GM19099 (cell line): ENCODE data around the gene CRIM1.

ENCODE experiments used
- POLR2A ChIP-seq: IDR thresholded peaks from 3 replicates; pipeline ENCODE4 v1.6.1; 2011; ENCODE audit warnings: low read depth; ENCODE audit not compliant: insufficient read length; ENCODE audit errors: extremely low read depth

CRIM1 gene

GRCh38 chr2:36513661-36514060, 158.1 kb downstream of the CRIM1 start:
- no peak for TF ChIP-seq POLR2A

- TF ChIP-seq POLR2A, result no peak
Measured at GRCh38 chr2:36515538-36515937, 160.0 kb downstream of the CRIM1 start.

GRCh38 chr2:36516136-36516870, 160.7 kb downstream of the CRIM1 start:
- TF ChIP-seq POLR2A, result no peak

- TF ChIP-seq POLR2A, result no peak
Measured at GRCh38 chr2:36520431-36520830, 164.9 kb downstream of the CRIM1 start.

GRCh38 chr2:36523153-36523552, 167.6 kb downstream of the CRIM1 start:
- TF ChIP-seq POLR2A, result no peak

- no peak for TF ChIP-seq POLR2A
Measured at GRCh38 chr2:36525245-36525644, 169.7 kb downstream of the CRIM1 start.

- no peak for TF ChIP-seq POLR2A
Measured at GRCh38 chr2:36526226-36526625, 170.6 kb downstream of the CRIM1 start.

- no peak for TF ChIP-seq POLR2A
Measured at GRCh38 chr2:36528274-36528673, 172.7 kb downstream of the CRIM1 start.

GRCh38 chr2:36528766-36529392, 173.3 kb downstream of the CRIM1 start:
- no peak for TF ChIP-seq POLR2A

- no peak for TF ChIP-seq POLR2A
Measured at GRCh38 chr2:36530178-36530982, 174.8 kb downstream of the CRIM1 start.

- no peak for TF ChIP-seq POLR2A
Measured at GRCh38 chr2:36530983-36531354, 175.4 kb downstream of the CRIM1 start.

- TF ChIP-seq POLR2A, result no peak
Measured at GRCh38 chr2:36534275-36534799, 178.8 kb downstream of the CRIM1 start.

- TF ChIP-seq POLR2A, result no peak
Measured at GRCh38 chr2:36535099-36535498, 179.5 kb downstream of the CRIM1 start.

- no peak for TF ChIP-seq POLR2A
Measured at GRCh38 chr2:36536776-36537175, 181.2 kb downstream of the CRIM1 start.

GRCh38 chr2:36538335-36538734, 182.8 kb downstream of the CRIM1 start:
- TF ChIP-seq POLR2A, result no peak
